WTC11 (cell line): ENCODE results near the gene TSEN15. TPM values are rescaled to one million over a fixed set of nuclear protein-coding genes. Genes with fewer than 3 reads are reported as not detected.

ENCODE experiments used
- AR ChIP-seq: fragments of 250-450 bp; sonication (Bioruptor Pico); IDR thresholded peaks from 2 replicates; pipeline ENCODE4 v1.9.0; 2021; ENCODE audit warnings: mild to moderate bottlenecking
- CBFB ChIP-seq: sonication (generic); formaldehyde crosslinking; IDR thresholded peaks from 2 replicates; pipeline ENCODE4 v1.8.1; 2022; ENCODE audit warnings: mild to moderate bottlenecking, low read depth, missing genetic modification reagents
- FOXP1 ChIP-seq: sonication (generic); formaldehyde crosslinking; IDR thresholded peaks from 2 replicates; pipeline ENCODE4 v1.8.0; 2022; ENCODE audit warnings: missing genetic modification reagents, mild to moderate bottlenecking, moderate library complexity, borderline replicate concordance
- FOXP4 ChIP-seq: sonication (generic); formaldehyde crosslinking; IDR thresholded peaks from 2 replicates; pipeline ENCODE4 v1.8.0; 2022; ENCODE audit warnings: mild to moderate bottlenecking, missing genetic modification reagents
- IRF2 ChIP-seq: sonication (generic); formaldehyde crosslinking; IDR thresholded peaks from 2 replicates; pipeline ENCODE4 v1.8.0; 2022; ENCODE audit warnings: low read depth, missing genetic modification reagents, borderline replicate concordance
- KAT7 ChIP-seq: sonication (generic); formaldehyde crosslinking; IDR thresholded peaks from 2 replicates; pipeline ENCODE4 v1.8.1; 2023; ENCODE audit warnings: missing genetic modification reagents, mild to moderate bottlenecking, borderline replicate concordance
- MYBL2 ChIP-seq: sonication (generic); formaldehyde crosslinking; IDR thresholded peaks from 2 replicates; pipeline ENCODE4 v1.8.1; 2023; ENCODE audit warnings: mild to moderate bottlenecking, moderate library complexity, missing genetic modification reagents
- NFATC4 ChIP-seq: fragments of 250-450 bp; sonication (Bioruptor Pico); IDR thresholded peaks from 2 replicates; pipeline ENCODE4 v1.9.0; 2021; ENCODE audit warnings: mild to moderate bottlenecking
- NR2C2 ChIP-seq: sonication (generic); formaldehyde crosslinking; IDR thresholded peaks from 2 replicates; pipeline ENCODE4 v1.8.0; 2022; ENCODE audit warnings: mild to moderate bottlenecking, missing genetic modification reagents
- SMAD3 ChIP-seq: sonication (generic); formaldehyde crosslinking; IDR thresholded peaks from 2 replicates; pipeline ENCODE4 v1.8.0; 2022; ENCODE audit warnings: missing genetic modification reagents, mild to moderate bottlenecking, borderline replicate concordance
- STAT6 ChIP-seq: sonication (generic); formaldehyde crosslinking; conservative IDR thresholded peaks from 2 replicates; pipeline ENCODE4 v1.8.1; 2023; ENCODE audit warnings: mild to moderate bottlenecking, low read depth, missing genetic modification reagents, moderate library complexity
- TCF7 ChIP-seq: sonication (generic); formaldehyde crosslinking; IDR thresholded peaks from 2 replicates; pipeline ENCODE4 v1.8.0; 2022; ENCODE audit warnings: mild to moderate bottlenecking, low read depth, missing genetic modification reagents, moderate library complexity
- ZNF219 ChIP-seq: sonication (generic); formaldehyde crosslinking; IDR thresholded peaks from 2 replicates; pipeline ENCODE4 v1.8.0; 2023; ENCODE audit warnings: missing genetic modification reagents, mild to moderate bottlenecking, borderline replicate concordance
- ZNF263 ChIP-seq: sonication (generic); formaldehyde crosslinking; IDR thresholded peaks from 2 replicates; pipeline ENCODE4 v1.8.1; 2022; ENCODE audit warnings: low read depth, mild to moderate bottlenecking, moderate library complexity, missing genetic modification reagents
- ZNF317 ChIP-seq: sonication (generic); formaldehyde crosslinking; IDR thresholded peaks from 2 replicates; pipeline ENCODE4 v1.8.1; 2023; ENCODE audit warnings: low read depth, mild to moderate bottlenecking, moderate library complexity, missing genetic modification reagents, borderline replicate concordance
- ZNF396 ChIP-seq: fragments of 250-450 bp; sonication (Bioruptor Pico); IDR thresholded peaks from 2 replicates; pipeline ENCODE4 v1.8.0; 2021; ENCODE audit warnings: mild to moderate bottlenecking, moderate library complexity, borderline replicate concordance
- total RNA-seq: library from RNA; stranded (reverse); gene quantifications from 3 replicates; pipeline ENCODE4 v1.2.3, GENCODE V29; 2021
- TF ChIP-seq, protein P1 (sequence below): sonication (generic); formaldehyde crosslinking; IDR thresholded peaks from 2 replicates; pipeline ENCODE4 v1.8.0; 2022; ENCODE audit warnings: mild to moderate bottlenecking, missing genetic modification reagents
- TF ChIP-seq, protein P2 (sequence below): sonication (generic); formaldehyde crosslinking; IDR thresholded peaks from 2 replicates; pipeline ENCODE4 v1.8.1; 2022; ENCODE audit warnings: mild to moderate bottlenecking, missing genetic modification reagents, moderate library complexity, borderline replicate concordance
- TF ChIP-seq, protein P3 (sequence below): sonication (generic); formaldehyde crosslinking; IDR thresholded peaks from 2 replicates; pipeline ENCODE4 v1.8.0; 2022; ENCODE audit warnings: mild to moderate bottlenecking, missing genetic modification reagents
- TF ChIP-seq, protein P4 (sequence below): fragments of 200-600 bp; IDR thresholded peaks from 2 replicates; pipeline ENCODE4 v1.8.0; 2022; ENCODE audit warnings: antibody characterized with exemption
- TF ChIP-seq, protein P5 (sequence below): fragments of 250-450 bp; sonication (Bioruptor Pico); IDR thresholded peaks from 2 replicates; pipeline ENCODE4 v1.9.0; 2021; ENCODE audit warnings: mild to moderate bottlenecking, borderline replicate concordance

Gene TSEN15
- total RNA-seq, 1 experiment from 2014 or later = 23.8 TPM

DNA sequence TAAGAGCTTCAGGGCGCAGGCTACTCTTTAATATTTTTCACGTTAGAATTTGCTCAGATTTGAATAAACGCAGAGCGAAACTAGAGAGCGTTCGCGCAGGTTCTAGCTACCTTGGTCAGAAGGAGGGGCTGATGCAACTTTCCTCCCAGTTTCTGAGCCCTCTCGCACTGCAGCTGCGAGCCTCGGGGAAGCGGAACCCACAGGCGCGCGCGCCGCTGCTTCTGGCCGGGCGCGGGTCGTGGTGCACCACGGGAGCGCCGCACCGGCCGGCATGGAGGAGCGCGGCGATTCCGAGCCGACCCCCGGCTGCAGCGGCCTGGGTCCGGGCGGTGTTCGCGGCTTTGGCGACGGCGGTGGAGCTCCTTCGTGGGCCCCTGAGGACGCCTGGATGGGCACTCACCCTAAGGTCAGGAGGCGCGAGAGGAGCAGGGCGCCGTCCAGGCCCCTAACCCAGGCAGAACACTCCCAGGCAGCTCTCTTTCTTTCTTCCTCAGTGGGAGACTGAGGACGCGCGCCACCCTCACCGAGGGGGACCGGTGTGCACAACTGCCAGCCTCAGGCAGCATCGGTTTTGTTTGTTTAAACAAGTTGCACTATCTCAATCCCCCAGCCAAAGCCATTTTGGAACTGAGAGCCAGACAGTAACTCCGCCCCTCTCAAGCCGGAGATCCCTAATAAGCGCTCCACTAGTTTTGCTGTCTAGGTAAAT lies at the start of gene TSEN15 (continued):
- TF ChIP-seq, protein P1, sequence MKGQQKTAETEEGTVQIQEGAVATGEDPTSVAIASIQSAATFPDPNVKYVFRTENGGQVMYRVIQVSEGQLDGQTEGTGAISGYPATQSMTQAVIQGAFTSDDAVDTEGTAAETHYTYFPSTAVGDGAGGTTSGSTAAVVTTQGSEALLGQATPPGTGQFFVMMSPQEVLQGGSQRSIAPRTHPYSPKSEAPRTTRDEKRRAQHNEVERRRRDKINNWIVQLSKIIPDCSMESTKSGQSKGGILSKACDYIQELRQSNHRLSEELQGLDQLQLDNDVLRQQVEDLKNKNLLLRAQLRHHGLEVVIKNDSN (CRISPR knock-in tag) = peak; percentile 46; the same call in 1 of the 2 replicates
- TF ChIP-seq, protein P2, sequence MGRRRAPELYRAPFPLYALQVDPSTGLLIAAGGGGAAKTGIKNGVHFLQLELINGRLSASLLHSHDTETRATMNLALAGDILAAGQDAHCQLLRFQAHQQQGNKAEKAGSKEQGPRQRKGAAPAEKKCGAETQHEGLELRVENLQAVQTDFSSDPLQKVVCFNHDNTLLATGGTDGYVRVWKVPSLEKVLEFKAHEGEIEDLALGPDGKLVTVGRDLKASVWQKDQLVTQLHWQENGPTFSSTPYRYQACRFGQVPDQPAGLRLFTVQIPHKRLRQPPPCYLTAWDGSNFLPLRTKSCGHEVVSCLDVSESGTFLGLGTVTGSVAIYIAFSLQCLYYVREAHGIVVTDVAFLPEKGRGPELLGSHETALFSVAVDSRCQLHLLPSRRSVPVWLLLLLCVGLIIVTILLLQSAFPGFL (CRISPR knock-in tag) = peak; percentile 27; the same call in 1 of the 2 replicates
- peak; percentile 79; the same call in 1 of the 2 replicates for TF ChIP-seq SMAD3 (CRISPR knock-in tag)
- TF ChIP-seq STAT6 (CRISPR knock-in tag) = no peak
- TF ChIP-seq AR (CRISPR knock-in tag) = no peak
- peak; percentile 94; the same call in 1 of the 2 replicates for TF ChIP-seq KAT7 (CRISPR knock-in tag)
- TF ChIP-seq ZNF263 (CRISPR knock-in tag) = no peak
- peak; percentile 36; the same call in 1 of the 2 replicates for TF ChIP-seq NFATC4 (CRISPR knock-in tag)
- peak; percentile 36; the same call in 1 of the 2 replicates for TF ChIP-seq ZNF317
- TF ChIP-seq FOXP1 (CRISPR knock-in tag) = peak; percentile 94
- peak; percentile 30; the same call in 1 of the 2 replicates for TF ChIP-seq TCF7 (CRISPR knock-in tag)
- TF ChIP-seq MYBL2 (CRISPR knock-in tag) = 0 out of 2 replicates have a peak, but pooled peaks have one; percentile 56
- no peak for TF ChIP-seq IRF2
- no peak for TF ChIP-seq CBFB (CRISPR knock-in tag)
- TF ChIP-seq, protein P3, sequence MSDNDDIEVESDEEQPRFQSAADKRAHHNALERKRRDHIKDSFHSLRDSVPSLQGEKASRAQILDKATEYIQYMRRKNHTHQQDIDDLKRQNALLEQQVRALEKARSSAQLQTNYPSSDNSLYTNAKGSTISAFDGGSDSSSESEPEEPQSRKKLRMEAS (CRISPR knock-in tag) = peak; percentile 88
- 0 out of 2 replicates have a peak, but pooled peaks have one; percentile 21 for TF ChIP-seq ZNF219 (CRISPR knock-in tag)
- TF ChIP-seq, protein P4, sequence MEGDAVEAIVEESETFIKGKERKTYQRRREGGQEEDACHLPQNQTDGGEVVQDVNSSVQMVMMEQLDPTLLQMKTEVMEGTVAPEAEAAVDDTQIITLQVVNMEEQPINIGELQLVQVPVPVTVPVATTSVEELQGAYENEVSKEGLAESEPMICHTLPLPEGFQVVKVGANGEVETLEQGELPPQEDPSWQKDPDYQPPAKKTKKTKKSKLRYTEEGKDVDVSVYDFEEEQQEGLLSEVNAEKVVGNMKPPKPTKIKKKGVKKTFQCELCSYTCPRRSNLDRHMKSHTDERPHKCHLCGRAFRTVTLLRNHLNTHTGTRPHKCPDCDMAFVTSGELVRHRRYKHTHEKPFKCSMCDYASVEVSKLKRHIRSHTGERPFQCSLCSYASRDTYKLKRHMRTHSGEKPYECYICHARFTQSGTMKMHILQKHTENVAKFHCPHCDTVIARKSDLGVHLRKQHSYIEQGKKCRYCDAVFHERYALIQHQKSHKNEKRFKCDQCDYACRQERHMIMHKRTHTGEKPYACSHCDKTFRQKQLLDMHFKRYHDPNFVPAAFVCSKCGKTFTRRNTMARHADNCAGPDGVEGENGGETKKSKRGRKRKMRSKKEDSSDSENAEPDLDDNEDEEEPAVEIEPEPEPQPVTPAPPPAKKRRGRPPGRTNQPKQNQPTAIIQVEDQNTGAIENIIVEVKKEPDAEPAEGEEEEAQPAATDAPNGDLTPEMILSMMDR = no peak
- no peak for TF ChIP-seq ZNF396 (CRISPR knock-in tag)
- peak; percentile 48 for TF ChIP-seq NR2C2 (CRISPR knock-in tag)
- TF ChIP-seq, protein P5, sequence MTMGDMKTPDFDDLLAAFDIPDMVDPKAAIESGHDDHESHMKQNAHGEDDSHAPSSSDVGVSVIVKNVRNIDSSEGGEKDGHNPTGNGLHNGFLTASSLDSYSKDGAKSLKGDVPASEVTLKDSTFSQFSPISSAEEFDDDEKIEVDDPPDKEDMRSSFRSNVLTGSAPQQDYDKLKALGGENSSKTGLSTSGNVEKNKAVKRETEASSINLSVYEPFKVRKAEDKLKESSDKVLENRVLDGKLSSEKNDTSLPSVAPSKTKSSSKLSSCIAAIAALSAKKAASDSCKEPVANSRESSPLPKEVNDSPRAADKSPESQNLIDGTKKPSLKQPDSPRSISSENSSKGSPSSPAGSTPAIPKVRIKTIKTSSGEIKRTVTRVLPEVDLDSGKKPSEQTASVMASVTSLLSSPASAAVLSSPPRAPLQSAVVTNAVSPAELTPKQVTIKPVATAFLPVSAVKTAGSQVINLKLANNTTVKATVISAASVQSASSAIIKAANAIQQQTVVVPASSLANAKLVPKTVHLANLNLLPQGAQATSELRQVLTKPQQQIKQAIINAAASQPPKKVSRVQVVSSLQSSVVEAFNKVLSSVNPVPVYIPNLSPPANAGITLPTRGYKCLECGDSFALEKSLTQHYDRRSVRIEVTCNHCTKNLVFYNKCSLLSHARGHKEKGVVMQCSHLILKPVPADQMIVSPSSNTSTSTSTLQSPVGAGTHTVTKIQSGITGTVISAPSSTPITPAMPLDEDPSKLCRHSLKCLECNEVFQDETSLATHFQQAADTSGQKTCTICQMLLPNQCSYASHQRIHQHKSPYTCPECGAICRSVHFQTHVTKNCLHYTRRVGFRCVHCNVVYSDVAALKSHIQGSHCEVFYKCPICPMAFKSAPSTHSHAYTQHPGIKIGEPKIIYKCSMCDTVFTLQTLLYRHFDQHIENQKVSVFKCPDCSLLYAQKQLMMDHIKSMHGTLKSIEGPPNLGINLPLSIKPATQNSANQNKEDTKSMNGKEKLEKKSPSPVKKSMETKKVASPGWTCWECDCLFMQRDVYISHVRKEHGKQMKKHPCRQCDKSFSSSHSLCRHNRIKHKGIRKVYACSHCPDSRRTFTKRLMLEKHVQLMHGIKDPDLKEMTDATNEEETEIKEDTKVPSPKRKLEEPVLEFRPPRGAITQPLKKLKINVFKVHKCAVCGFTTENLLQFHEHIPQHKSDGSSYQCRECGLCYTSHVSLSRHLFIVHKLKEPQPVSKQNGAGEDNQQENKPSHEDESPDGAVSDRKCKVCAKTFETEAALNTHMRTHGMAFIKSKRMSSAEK (CRISPR knock-in tag) = no peak
- TF ChIP-seq FOXP4 = peak; percentile 55; the same call in 1 of the 2 replicates
